Activated T-cell treated with anti-CD3 and anti-CD28 coated beads, Interleukin-2, amount 50 U/mL, for 24 hours (primary cell): Measurements from ENCODE around the gene MYH15.

Source experiments
- DNase-seq: peaks from one replicate; pipeline ENCODE4 v3.0.0-alpha.2; 2020
- H3K27ac Mint-ChIP-seq: 2 replicates; pipeline ENCODE4 v1.8.0; 2020; ENCODE audit warnings: mild to moderate bottlenecking, mixed read lengths
- H3K27me3 Mint-ChIP-seq: 2 replicates; pipeline ENCODE4 v1.8.0; 2020; ENCODE audit warnings: mixed read lengths
- H3K36me3 Mint-ChIP-seq: 2 replicates; pipeline ENCODE4 v1.8.0; 2020; ENCODE audit warnings: low read depth, mixed read lengths
- H3K4me1 Mint-ChIP-seq: 2 replicates; pipeline ENCODE4 v1.8.0; 2020; ENCODE audit warnings: low read depth, mixed read lengths
- H3K4me3 Mint-ChIP-seq: 2 replicates; pipeline ENCODE4 v1.8.0; 2020; ENCODE audit warnings: mild to moderate bottlenecking, moderate library complexity, mixed read lengths
- H3K9me3 Mint-ChIP-seq: 2 replicates; pipeline ENCODE4 v1.8.0; 2020; ENCODE audit warnings: mixed read lengths

The MYH15 gene

DNA sequence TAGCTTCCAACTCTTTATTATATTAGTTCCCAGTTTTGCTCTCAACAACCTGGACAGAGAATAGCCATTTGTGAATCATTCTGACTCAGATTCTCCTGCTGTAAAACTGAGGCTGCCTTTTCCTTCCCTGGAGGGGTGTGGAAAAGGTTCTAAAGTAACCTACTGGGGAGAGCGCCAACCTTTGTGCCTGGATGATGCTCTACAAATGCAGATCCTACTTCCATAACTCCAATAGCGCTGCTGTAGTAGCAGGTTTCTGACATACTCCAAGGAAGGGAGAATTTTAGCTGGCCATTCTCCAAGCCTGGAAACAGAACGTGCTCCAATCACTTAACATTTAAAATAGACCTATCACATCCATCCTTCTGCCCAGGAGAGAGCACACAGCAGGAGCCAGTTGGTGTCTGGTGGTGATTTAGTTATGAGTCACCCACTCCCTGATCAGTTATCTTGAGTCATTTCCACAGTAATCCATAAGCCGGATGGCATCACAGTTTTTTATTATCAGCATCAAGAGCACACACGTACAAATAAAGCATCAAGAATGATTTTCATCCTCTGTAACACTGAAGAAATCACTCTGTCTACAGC lies 38.3 kb downstream of the MYH15 start:
- H3K9me3 Mint-ChIP-seq: no peaks in the 10 kb centered on the region
- H3K27me3 Mint-ChIP-seq: peaks cover 9% of the 10 kb centered on the region
- H3K4me3 Mint-ChIP-seq: no peak overlapping the region
- peaks cover 5% of the 10 kb centered on the region for H3K4me1 Mint-ChIP-seq
- no peaks in the 10 kb centered on the region for H3K36me3 Mint-ChIP-seq
- DNase-seq: no peak
- no peak overlapping the region for H3K27ac Mint-ChIP-seq

- H3K4me1 Mint-ChIP-seq: peaks cover 5% of the 10 kb centered on the region
- H3K27ac Mint-ChIP-seq: no peak overlapping the region
- H3K36me3 Mint-ChIP-seq: no peaks in the 10 kb centered on the region
- no peak overlapping the region for H3K4me3 Mint-ChIP-seq
- H3K9me3 Mint-ChIP-seq: no peaks in the 10 kb centered on the region
- no peak for DNase-seq
- peaks cover 9% of the 10 kb centered on the region for H3K27me3 Mint-ChIP-seq
Observed at GRCh38 chr3:108471426-108471825, 39.0 kb downstream of the MYH15 start.

- no peak overlapping the region for H3K27ac Mint-ChIP-seq
- peaks cover 5% of the 10 kb centered on the region for H3K4me1 Mint-ChIP-seq
- no peak overlapping the region for H3K4me3 Mint-ChIP-seq
- no peak for DNase-seq
- peaks cover 9% of the 10 kb centered on the region for H3K27me3 Mint-ChIP-seq
- no peaks in the 10 kb centered on the region for H3K9me3 Mint-ChIP-seq
- no peaks in the 10 kb centered on the region for H3K36me3 Mint-ChIP-seq
Observed at GRCh38 chr3:108469126-108469525, 41.3 kb downstream of the MYH15 start.

GRCh38 chr3:108468577-108468976 lies 41.8 kb downstream of the MYH15 start:
- no peaks in the 10 kb centered on the region for H3K9me3 Mint-ChIP-seq
- no peak for DNase-seq
- H3K4me3 Mint-ChIP-seq: no peak overlapping the region
- peaks cover 5% of the 10 kb centered on the region for H3K4me1 Mint-ChIP-seq
- H3K27ac Mint-ChIP-seq: no peak overlapping the region
- H3K36me3 Mint-ChIP-seq: no peaks in the 10 kb centered on the region
- H3K27me3 Mint-ChIP-seq: peaks cover 9% of the 10 kb centered on the region

- no peak overlapping the region for H3K27ac Mint-ChIP-seq
- DNase-seq: no peak
- H3K4me1 Mint-ChIP-seq: no peaks in the 10 kb centered on the region
- H3K27me3 Mint-ChIP-seq: peaks cover 4% of the 10 kb centered on the region
- no peaks in the 10 kb centered on the region for H3K36me3 Mint-ChIP-seq
- H3K4me3 Mint-ChIP-seq: no peak overlapping the region
- no peaks in the 10 kb centered on the region for H3K9me3 Mint-ChIP-seq
Observed at GRCh38 chr3:108462899-108463298, 47.5 kb downstream of the MYH15 start.

- no peaks in the 10 kb centered on the region for H3K4me1 Mint-ChIP-seq
- DNase-seq: no peak
- peaks cover 7% of the 10 kb centered on the region for H3K27me3 Mint-ChIP-seq
- no peak overlapping the region for H3K27ac Mint-ChIP-seq
- no peaks in the 10 kb centered on the region for H3K36me3 Mint-ChIP-seq
- no peak overlapping the region for H3K4me3 Mint-ChIP-seq
- H3K9me3 Mint-ChIP-seq: no peaks in the 10 kb centered on the region
Observed at GRCh38 chr3:108461661-108462111, 48.7 kb downstream of the MYH15 start.

GRCh38 chr3:108459225-108459624 lies 51.2 kb downstream of the MYH15 start:
- Mint-ChIP-seq H3K27me3 (peaks cover 10% of the 10 kb centered on the region), H3K9me3 (peaks cover 3% of the 10 kb centered on the region), H3K4me3 (no peak overlapping the region), H3K36me3 (no peaks in the 10 kb centered on the region), H3K4me1 (no peaks in the 10 kb centered on the region), H3K27ac (no peak overlapping the region)
- no peak for DNase-seq

GRCh38 chr3:108455212-108455705 lies 55.1 kb downstream of the MYH15 start:
- Mint-ChIP-seq H3K36me3 (no peaks in the 10 kb centered on the region), H3K4me1 (no peaks in the 10 kb centered on the region), H3K27me3 (peaks cover 10% of the 10 kb centered on the region), H3K9me3 (peaks cover 3% of the 10 kb centered on the region), H3K4me3 (no peak overlapping the region), H3K27ac (no peak overlapping the region)
- no peak for DNase-seq

DNA sequence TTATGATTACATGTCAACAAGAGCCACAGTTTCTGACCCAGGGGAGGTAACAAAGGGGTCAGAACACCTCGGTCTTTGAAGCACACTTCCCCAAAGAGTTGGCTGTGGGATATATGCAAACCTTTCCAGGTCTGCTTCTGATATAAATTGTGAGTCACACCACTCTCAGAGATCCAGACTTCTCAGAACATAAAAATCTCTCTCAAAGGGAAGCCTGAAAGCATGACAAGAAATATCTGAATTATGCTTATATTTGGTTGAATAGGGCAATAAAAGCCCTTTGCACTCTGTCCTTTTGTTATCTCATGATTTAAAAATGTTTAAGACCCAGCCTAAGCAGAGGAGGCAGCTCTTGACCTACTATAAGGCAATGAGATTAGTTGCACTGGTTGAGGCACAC lies 56.8 kb downstream of the MYH15 start:
- Mint-ChIP-seq H3K36me3 (no peaks in the 10 kb centered on the region), H3K4me3 (no peak overlapping the region), H3K9me3 (peaks cover 4% of the 10 kb centered on the region), H3K4me1 (no peaks in the 10 kb centered on the region), H3K27me3 (peaks cover 13% of the 10 kb centered on the region), H3K27ac (no peak overlapping the region)
- no peak for DNase-seq

DNA sequence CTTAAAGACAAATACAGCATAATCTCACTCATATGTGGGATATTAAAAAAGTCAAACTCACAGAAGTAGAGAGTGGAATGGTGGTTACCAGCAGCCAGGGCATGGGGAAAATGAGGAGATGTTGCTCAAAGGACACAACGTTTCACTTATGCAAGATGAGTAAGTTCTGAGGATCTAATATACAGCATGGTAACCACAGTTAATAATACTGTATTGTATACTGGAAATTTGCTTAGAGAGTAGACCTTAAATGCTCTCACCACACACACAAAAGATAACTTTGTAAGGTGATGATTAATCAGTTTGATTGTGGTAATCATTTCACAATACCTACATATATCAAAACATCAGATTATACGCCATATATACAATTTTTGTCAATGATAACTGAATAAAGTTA lies 60.0 kb downstream of the MYH15 start:
- Mint-ChIP-seq H3K36me3 (peaks cover 3% of the 10 kb centered on the region), H3K9me3 (peaks cover 22% of the 10 kb centered on the region), H3K27me3 (peaks cover 5% of the 10 kb centered on the region), H3K4me3 (no peak overlapping the region), H3K27ac (no peak overlapping the region), H3K4me1 (no peaks in the 10 kb centered on the region)
- no peak for DNase-seq

- Mint-ChIP-seq H3K9me3 (peaks cover 20% of the 10 kb centered on the region), H3K27ac (no peak overlapping the region), H3K27me3 (peaks cover 9% of the 10 kb centered on the region), H3K4me1 (no peaks in the 10 kb centered on the region), H3K36me3 (peaks cover 3% of the 10 kb centered on the region), H3K4me3 (no peak overlapping the region)
- no peak for DNase-seq
Observed at GRCh38 chr3:108448593-108448992, 61.8 kb downstream of the MYH15 start.

DNA sequence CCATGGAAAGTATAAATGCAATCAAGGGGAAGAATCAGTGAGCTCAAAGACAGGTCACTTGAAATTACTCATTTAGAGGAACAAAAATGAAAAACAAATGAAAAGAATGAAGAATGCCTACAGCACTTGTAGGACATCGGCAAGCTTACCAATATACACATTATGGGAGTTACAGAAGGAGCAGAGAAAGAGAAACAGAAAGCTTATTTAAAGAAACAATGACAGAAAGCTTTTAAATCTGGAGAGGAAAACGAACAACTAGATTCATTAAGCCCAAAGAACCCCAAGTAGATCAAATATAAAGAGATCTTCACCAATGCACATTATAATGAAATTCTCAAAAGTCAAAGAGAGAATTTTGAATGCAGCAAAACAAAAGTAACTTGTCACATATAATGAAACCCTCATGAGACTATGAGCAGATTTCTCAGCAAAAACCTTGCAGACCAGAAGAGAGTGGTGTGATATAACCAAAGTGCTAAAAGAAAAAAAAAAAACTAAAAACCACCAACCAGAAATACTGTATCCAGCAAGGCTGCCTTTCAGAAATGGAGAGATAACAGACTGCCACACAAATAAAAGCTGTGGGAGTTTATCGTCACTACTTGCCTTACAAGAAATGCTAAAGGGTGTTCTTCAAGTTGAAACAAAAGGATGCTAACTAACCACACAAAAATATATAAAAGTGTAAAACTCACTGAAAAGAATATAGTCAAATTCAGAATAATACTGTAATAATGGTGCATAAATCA lies 63.1 kb downstream of the MYH15 start:
- Mint-ChIP-seq H3K9me3 (peaks cover 20% of the 10 kb centered on the region), H3K27me3 (peaks cover 9% of the 10 kb centered on the region), H3K27ac (no peak overlapping the region), H3K36me3 (peaks cover 3% of the 10 kb centered on the region), H3K4me1 (no peaks in the 10 kb centered on the region), H3K4me3 (no peak overlapping the region)
- no peak for DNase-seq

GRCh38 chr3:108442281-108442680 lies 68.1 kb downstream of the MYH15 start:
- no peak overlapping the region for H3K4me3 Mint-ChIP-seq
- no peak for DNase-seq
- H3K27ac Mint-ChIP-seq: no peak overlapping the region
- H3K27me3 Mint-ChIP-seq: peaks cover 4% of the 10 kb centered on the region
- no peaks in the 10 kb centered on the region for H3K4me1 Mint-ChIP-seq
- peaks cover 15% of the 10 kb centered on the region for H3K9me3 Mint-ChIP-seq
- peaks cover 3% of the 10 kb centered on the region for H3K36me3 Mint-ChIP-seq

- no peak for DNase-seq
- H3K36me3 Mint-ChIP-seq: no peaks in the 10 kb centered on the region
- H3K4me1 Mint-ChIP-seq: no peaks in the 10 kb centered on the region
- H3K27me3 Mint-ChIP-seq: peaks cover 4% of the 10 kb centered on the region
- H3K9me3 Mint-ChIP-seq: peaks cover 8% of the 10 kb centered on the region
- H3K4me3 Mint-ChIP-seq: no peak overlapping the region
- H3K27ac Mint-ChIP-seq: no peak overlapping the region
Observed at GRCh38 chr3:108441518-108441917, 68.9 kb downstream of the MYH15 start.

DNA sequence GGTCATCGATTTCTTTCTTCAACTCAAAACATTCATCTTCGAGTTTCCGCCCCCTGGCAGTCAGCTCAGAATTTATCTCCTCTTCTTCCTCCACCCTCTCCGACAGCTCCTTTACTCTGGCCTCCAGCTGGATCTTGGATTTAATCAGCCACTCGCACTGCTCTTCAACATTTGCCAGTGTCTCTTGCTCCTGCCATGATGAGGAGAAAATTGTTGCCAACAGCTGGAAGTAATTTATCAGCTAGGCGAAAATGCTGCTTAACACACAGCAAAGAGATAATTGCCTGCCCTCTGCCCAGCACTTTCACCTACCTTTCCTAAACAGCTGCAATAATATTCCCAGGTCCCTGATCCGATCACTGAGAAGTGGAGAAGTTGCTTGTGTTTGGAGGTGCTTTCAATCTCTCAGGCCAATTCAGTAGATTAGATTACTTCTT lies 69.3 kb downstream of the MYH15 start:
- Mint-ChIP-seq H3K4me1 (no peaks in the 10 kb centered on the region), H3K9me3 (peaks cover 4% of the 10 kb centered on the region), H3K27ac (no peak overlapping the region), H3K36me3 (no peaks in the 10 kb centered on the region), H3K4me3 (no peak overlapping the region), H3K27me3 (peaks cover 4% of the 10 kb centered on the region)
- DNase-seq: no peak
